SK-N-SH treated with all-trans-retinoic acid at 6 μM for 48 hours (cell line): ENCODE results near the gene RNF115.

Experiments used
- ATAC-seq: fragments of 200-7000 bp; cut with Tn5 transposase; 3 replicates; pipeline ENCODE4 v1.9.1; 2020; ENCODE audit warnings: mild to moderate bottlenecking, moderate library complexity
- ARNTL ChIP-seq: fragments of 450-650 bp; formaldehyde crosslinking; IDR thresholded peaks from 2 replicates; pipeline ENCODE4 v1.5.0; 2020; ENCODE audit warnings: low read depth, mild to moderate bottlenecking, moderate library complexity, borderline replicate concordance
- BACH2 ChIP-seq: fragments of 250-450 bp; sonication (Bioruptor Pico); IDR thresholded peaks from 2 replicates; pipeline ENCODE4 v1.9.0; 2021; ENCODE audit warnings: mild to moderate bottlenecking, borderline replicate concordance
- CSDC2 ChIP-seq: fragments of 250-450 bp; sonication (Bioruptor Pico); IDR thresholded peaks from 2 replicates; pipeline ENCODE4 v1.5.0; 2020; ENCODE audit warnings: mild to moderate bottlenecking, moderate library complexity
- CSRNP3 ChIP-seq: fragments of 250-450 bp; sonication (Bioruptor Pico); IDR thresholded peaks from 2 replicates; pipeline ENCODE4 v1.5.1; 2021; ENCODE audit warnings: mild to moderate bottlenecking, moderate library complexity
- ESRRG ChIP-seq: fragments of 250-450 bp; sonication (Bioruptor Pico); IDR thresholded peaks from 2 replicates; pipeline ENCODE4 v1.6.1; 2021; ENCODE audit warnings: mild to moderate bottlenecking
- ISL1 ChIP-seq: fragments of 250-450 bp; sonication (Bioruptor Pico); IDR thresholded peaks from 2 replicates; pipeline ENCODE4 v2.1.2; 2022; ENCODE audit warnings: mild to moderate bottlenecking, moderate library complexity
- OSR1 ChIP-seq: fragments of 250-450 bp; sonication (Bioruptor Pico); IDR thresholded peaks from 2 replicates; pipeline ENCODE4 v1.8.0; 2022; ENCODE audit warnings: moderate library complexity, mild to moderate bottlenecking, inconsistent platforms
- PATZ1 ChIP-seq: fragments of 250-450 bp; sonication (Bioruptor Pico); IDR thresholded peaks from 2 replicates; pipeline ENCODE4 v1.8.0; 2020; ENCODE audit warnings: mild to moderate bottlenecking, moderate library complexity, borderline replicate concordance
- POU6F1 ChIP-seq: fragments of 250-450 bp; sonication (Bioruptor Pico); IDR thresholded peaks from 2 replicates; pipeline ENCODE4 v1.8.0; 2021; ENCODE audit warnings: low read depth, mild to moderate bottlenecking, moderate library complexity, borderline replicate concordance
- PPARA ChIP-seq: fragments of 250-450 bp; sonication (Bioruptor Pico); IDR thresholded peaks from 2 replicates; pipeline ENCODE4 v1.5.0; 2020; ENCODE audit warnings: mild to moderate bottlenecking, borderline replicate concordance
- RARB ChIP-seq: fragments of 250-450 bp; sonication (Bioruptor Pico); IDR thresholded peaks from 2 replicates; pipeline ENCODE4 v1.8.0; 2021; ENCODE audit warnings: mild to moderate bottlenecking, moderate library complexity
- SNAI2 ChIP-seq: fragments of 250-450 bp; sonication (Bioruptor Pico); IDR thresholded peaks from 2 replicates; pipeline ENCODE4 v1.5.0; 2020; ENCODE audit warnings: mild to moderate bottlenecking, moderate library complexity
- TCF4 ChIP-seq: fragments of 250-450 bp; sonication (Bioruptor Pico); IDR thresholded peaks from 2 replicates; pipeline ENCODE4 v1.8.0; 2021; ENCODE audit warnings: mild to moderate bottlenecking, moderate library complexity, borderline replicate concordance
- TOX ChIP-seq: fragments of 250-450 bp; sonication (Bioruptor Pico); IDR thresholded peaks from 2 replicates; pipeline ENCODE4 v1.8.0; 2021; ENCODE audit warnings: mild to moderate bottlenecking, moderate library complexity, borderline replicate concordance
- TSHZ2 ChIP-seq: fragments of 250-450 bp; sonication (Bioruptor Pico); IDR thresholded peaks from 2 replicates; pipeline ENCODE4 v1.5.0; 2020; ENCODE audit warnings: mild to moderate bottlenecking, moderate library complexity
- ZC3H10 ChIP-seq: fragments of 250-450 bp; sonication (Bioruptor Pico); IDR thresholded peaks from 2 replicates; pipeline ENCODE4 v1.5.1; 2021; ENCODE audit warnings: mild to moderate bottlenecking, moderate library complexity
- ZFP3 ChIP-seq: fragments of 250-450 bp; sonication (Bioruptor Pico); IDR thresholded peaks from 2 replicates; pipeline ENCODE4 v1.5.0; 2020; ENCODE audit warnings: mild to moderate bottlenecking, moderate library complexity
- ZFP30 ChIP-seq: fragments of 450-650 bp; formaldehyde crosslinking; IDR thresholded peaks from 2 replicates; pipeline ENCODE4 v1.5.0; 2022; ENCODE audit warnings: mild to moderate bottlenecking, moderate library complexity
- ZNF565 ChIP-seq: fragments of 450-650 bp; formaldehyde crosslinking; conservative IDR thresholded peaks from 2 replicates; pipeline ENCODE4 v1.5.0; 2020; ENCODE audit warnings: low read depth, mild to moderate bottlenecking, moderate library complexity
- ZNF70 ChIP-seq: fragments of 450-650 bp; formaldehyde crosslinking; IDR thresholded peaks from 2 replicates; pipeline ENCODE4 v1.5.0; 2020; ENCODE audit warnings: mild to moderate bottlenecking, moderate library complexity
- ZNF8 ChIP-seq: fragments of 450-650 bp; formaldehyde crosslinking; IDR thresholded peaks from 2 replicates; pipeline ENCODE4 v1.5.0; 2020; ENCODE audit warnings: mild to moderate bottlenecking, moderate library complexity

Gene RNF115

GRCh38 chr1:145690587-145691558, 133.0 kb downstream of the RNF115 start (continued):
- TF ChIP-seq POU6F1 (CRISPR knock-in tag), result no peak
- TF ChIP-seq PATZ1 (CRISPR knock-in tag), result no peak

GRCh38 chr1:145689922-145690321, 134.0 kb downstream of the RNF115 start:
- TF ChIP-seq TSHZ2 (no peak), ZNF8 (CRISPR knock-in tag) (no peak), ISL1 (CRISPR knock-in tag) (no peak), TCF4 (CRISPR knock-in tag) (no peak), BACH2 (CRISPR knock-in tag) (no peak), CSRNP3 (CRISPR knock-in tag) (no peak), ZC3H10 (CRISPR knock-in tag) (no peak), SNAI2 (no peak), OSR1 (CRISPR knock-in tag) (no peak), ZFP30 (CRISPR knock-in tag) (no peak), ESRRG (CRISPR knock-in tag) (no peak), ZFP3 (CRISPR knock-in tag) (no peak), RARB (CRISPR knock-in tag) (no peak), ZNF565 (CRISPR knock-in tag) (no peak), CSDC2 (no peak), ARNTL (CRISPR knock-in tag) (no peak), TOX (CRISPR knock-in tag) (no peak), PATZ1 (CRISPR knock-in tag) (no peak), PPARA (CRISPR knock-in tag) (no peak), ZNF70 (CRISPR knock-in tag) (no peak)
- ATAC-seq, result no peak
